GM12864 (cell line): ENCODE data around the gene NAMPT.

Source experiments
- DNase-seq: peaks from one replicate; pipeline ENCODE4 v3.0.0-alpha.2; 2011; ENCODE audit warnings: low read depth
- H3K4me3 ChIP-seq: 2 replicates; pipeline ENCODE4 v1.5.1; 2011; ENCODE audit warnings: mild to moderate bottlenecking, low read depth, low read length, control low read depth
- CTCF ChIP-seq: IDR thresholded peaks from 2 replicates; pipeline ENCODE4 v1.5.1; 2011; ENCODE audit warnings: low read depth, mild to moderate bottlenecking, moderate library complexity, low read length, control low read depth, inconsistent platforms; ENCODE audit errors: missing control alignments

NAMPT gene

GRCh38 chr7:106247841-106248240, 36.9 kb downstream of the NAMPT start:
- no peak for TF ChIP-seq CTCF
- no peak overlapping the region for H3K4me3 ChIP-seq
- DNase-seq, result no peak

- H3K4me3 ChIP-seq, result no peak overlapping the region
- TF ChIP-seq CTCF, result no peak
- DNase-seq, result no peak
Observed at GRCh38 chr7:106246902-106247711, 37.7 kb downstream of the NAMPT start.

- TF ChIP-seq CTCF, result no peak
- no peak overlapping the region for H3K4me3 ChIP-seq
- DNase-seq, result no peak
Observed at GRCh38 chr7:106243893-106244292, 40.9 kb downstream of the NAMPT start.

GRCh38 chr7:106239406-106239805, 45.4 kb downstream of the NAMPT start:
- TF ChIP-seq CTCF, result no peak
- H3K4me3 ChIP-seq, result no peak overlapping the region
- DNase-seq, result no peak

- no peak for DNase-seq
- H3K4me3 ChIP-seq, result no peak overlapping the region
- TF ChIP-seq CTCF, result no peak
Observed at GRCh38 chr7:106238830-106239229, 46.0 kb downstream of the NAMPT start.

- TF ChIP-seq CTCF, result no peak
- DNase-seq, result no peak
- no peak overlapping the region for H3K4me3 ChIP-seq
Observed at GRCh38 chr7:106236065-106236464, 48.7 kb downstream of the NAMPT start.

GRCh38 chr7:106234425-106234824, 50.4 kb downstream of the NAMPT start:
- DNase-seq, result no peak

More at GRCh38 chr7:106234425-106234824, 50.4 kb downstream of the NAMPT start:
- H3K4me3 ChIP-seq, result no peak overlapping the region
- no peak for TF ChIP-seq CTCF
